AG09309 (cell line): ENCODE measurements around the gene EVC2.

Experiments used
- DNase-seq: peaks from one replicate; pipeline ENCODE4 v3.0.0-alpha.2; 2010; ENCODE audit warnings: low read depth
- H3K4me3 ChIP-seq: 2 replicates; pipeline ENCODE4 v1.5.1; 2011; ENCODE audit warnings: mild to moderate bottlenecking, low read depth, low read length, moderate library complexity; ENCODE audit not compliant: control insufficient read depth
- TF ChIP-seq, protein P1 (sequence below): IDR thresholded peaks from 2 replicates; pipeline ENCODE4 v1.5.1; 2011; ENCODE audit warnings: mild to moderate bottlenecking, low read depth, low read length, inconsistent platforms; ENCODE audit not compliant: insufficient read depth, control insufficient read depth; ENCODE audit errors: missing control alignments

The EVC2 gene

GRCh38 chr4:5553801-5554200 is 154.6 kb downstream of the EVC2 start:
- no peak for DNase-seq
- no peak overlapping the region for H3K4me3 ChIP-seq
- TF ChIP-seq, protein P1, sequence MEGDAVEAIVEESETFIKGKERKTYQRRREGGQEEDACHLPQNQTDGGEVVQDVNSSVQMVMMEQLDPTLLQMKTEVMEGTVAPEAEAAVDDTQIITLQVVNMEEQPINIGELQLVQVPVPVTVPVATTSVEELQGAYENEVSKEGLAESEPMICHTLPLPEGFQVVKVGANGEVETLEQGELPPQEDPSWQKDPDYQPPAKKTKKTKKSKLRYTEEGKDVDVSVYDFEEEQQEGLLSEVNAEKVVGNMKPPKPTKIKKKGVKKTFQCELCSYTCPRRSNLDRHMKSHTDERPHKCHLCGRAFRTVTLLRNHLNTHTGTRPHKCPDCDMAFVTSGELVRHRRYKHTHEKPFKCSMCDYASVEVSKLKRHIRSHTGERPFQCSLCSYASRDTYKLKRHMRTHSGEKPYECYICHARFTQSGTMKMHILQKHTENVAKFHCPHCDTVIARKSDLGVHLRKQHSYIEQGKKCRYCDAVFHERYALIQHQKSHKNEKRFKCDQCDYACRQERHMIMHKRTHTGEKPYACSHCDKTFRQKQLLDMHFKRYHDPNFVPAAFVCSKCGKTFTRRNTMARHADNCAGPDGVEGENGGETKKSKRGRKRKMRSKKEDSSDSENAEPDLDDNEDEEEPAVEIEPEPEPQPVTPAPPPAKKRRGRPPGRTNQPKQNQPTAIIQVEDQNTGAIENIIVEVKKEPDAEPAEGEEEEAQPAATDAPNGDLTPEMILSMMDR = no peak

DNA sequence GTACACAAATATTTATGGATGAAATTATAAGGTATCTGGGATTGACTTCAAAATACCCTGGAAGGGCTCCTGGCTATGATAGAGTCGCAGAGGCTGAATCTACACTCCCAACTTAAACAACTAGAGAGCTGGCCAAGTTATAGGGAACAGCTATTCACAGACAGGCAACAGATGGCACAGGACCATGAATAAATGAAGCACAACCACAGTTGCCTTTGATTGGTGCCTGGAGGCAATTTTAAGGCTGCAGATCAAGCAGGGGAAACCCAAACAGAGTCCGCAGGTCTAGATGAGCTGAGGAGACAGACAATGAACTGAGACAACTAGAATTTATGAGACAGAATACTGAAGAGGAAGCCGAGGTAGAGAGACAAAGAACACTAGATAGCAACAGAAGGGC is 155.9 kb downstream of the EVC2 start:
- DNase-seq = no peak
- H3K4me3 ChIP-seq = no peak overlapping the region
- TF ChIP-seq, protein P1 = no peak

- no peak for DNase-seq
- TF ChIP-seq, protein P1 = no peak
- H3K4me3 ChIP-seq = no peak overlapping the region
Measured at GRCh38 chr4:5547651-5548249, 160.6 kb downstream of the EVC2 start.

DNA sequence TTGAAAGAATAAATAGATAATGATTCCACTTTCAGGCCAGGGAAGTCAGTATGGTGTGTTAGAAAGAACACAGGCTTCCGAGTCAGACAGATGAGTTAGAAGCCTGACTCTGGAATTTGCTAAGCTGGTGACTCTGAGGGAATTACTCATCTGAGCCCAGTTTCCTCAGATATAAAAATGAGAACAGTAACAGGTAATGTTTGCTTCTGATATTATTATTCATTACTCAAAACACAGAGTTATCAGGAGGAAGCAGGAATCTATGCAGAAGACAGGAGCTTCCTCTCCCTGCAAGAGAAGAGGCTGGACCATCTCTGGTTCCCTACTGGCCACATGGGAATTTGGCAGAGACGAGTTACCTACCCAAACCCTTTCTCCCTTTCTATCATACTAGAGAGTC is 163.1 kb downstream of the EVC2 start:
- DNase-seq = no peak
- TF ChIP-seq, protein P1 = no peak
- no peak overlapping the region for H3K4me3 ChIP-seq

GRCh38 chr4:5544762-5545161 is 163.6 kb downstream of the EVC2 start:
- TF ChIP-seq, protein P1 = no peak
- H3K4me3 ChIP-seq = no peak overlapping the region
- DNase-seq = no peak

DNA sequence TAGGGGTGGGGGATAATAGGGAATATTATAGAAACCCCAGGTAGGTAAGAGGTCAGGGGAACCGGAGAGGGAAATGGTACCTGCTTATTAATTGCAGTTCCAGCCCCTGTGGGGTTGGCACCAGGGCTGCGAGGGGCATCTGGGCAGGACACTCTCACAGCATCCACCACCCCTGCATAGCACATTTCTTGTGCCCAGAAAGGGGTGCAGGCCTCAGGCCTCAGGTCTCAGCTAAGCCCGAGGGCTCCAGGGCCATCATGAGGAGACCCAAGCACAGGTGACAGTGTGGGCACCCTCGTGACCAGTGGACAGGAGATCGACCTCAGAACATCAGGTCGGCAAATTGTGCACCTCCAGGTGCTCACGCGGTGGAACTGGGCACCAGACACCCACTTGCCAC is 164.7 kb downstream of the EVC2 start:
- TF ChIP-seq, protein P1 = no peak
- no peak for DNase-seq
- no peak overlapping the region for H3K4me3 ChIP-seq

DNA sequence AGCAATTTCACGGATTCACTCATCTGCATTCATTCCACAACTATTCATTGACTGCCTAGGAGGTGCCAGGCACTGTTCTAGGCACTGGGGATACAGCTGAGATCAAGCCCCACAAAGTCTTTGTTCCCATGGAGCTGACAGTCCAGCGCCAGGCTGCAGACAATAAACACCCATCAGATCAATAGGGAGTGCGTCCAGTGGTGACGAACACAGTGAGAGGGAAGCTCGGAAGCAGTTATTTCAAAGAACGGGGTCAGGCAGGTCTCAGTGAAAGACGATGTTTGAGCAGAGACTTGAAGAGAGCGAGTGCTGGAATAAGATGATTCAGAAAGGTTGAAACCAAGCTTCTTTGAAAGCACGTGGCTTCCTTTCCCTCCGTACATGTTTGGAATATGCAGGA is 167.2 kb downstream of the EVC2 start:
- no peak for DNase-seq
- H3K4me3 ChIP-seq = no peak overlapping the region
- TF ChIP-seq, protein P1 = no peak
